KOPT-K1 (cell line): Measurements from ENCODE around the gene CLDN24.
"Not testable (repeated sequence)": the region's sequence is repeated elsewhere in the genome, so short reads cannot be mapped to it uniquely, and the experiment has no call there.

ENCODE experiments used
- H3K27ac ChIP-seq: fragments of 200-600 bp; sonication (generic); 2 replicates; pipeline ENCODE4 v1.5.1; 2016; ENCODE audit warnings: antibody characterized with exemption, mild to moderate bottlenecking, low read depth, low read length; ENCODE audit not compliant: poor library complexity, severe bottlenecking
- H3K36me3 ChIP-seq: fragments of 200-600 bp; sonication (generic); 2 replicates; pipeline ENCODE4 v1.5.1; 2017; ENCODE audit warnings: antibody characterized with exemption, mild to moderate bottlenecking, low read length, moderate library complexity; ENCODE audit not compliant: insufficient read depth
- H3K9me3 ChIP-seq: fragments of 200-600 bp; sonication (generic); 2 replicates; pipeline ENCODE4 v1.5.1; 2017; ENCODE audit warnings: antibody characterized with exemption, low read length, mild to moderate bottlenecking; ENCODE audit not compliant: insufficient read depth, poor library complexity, severe bottlenecking

Gene CLDN24

GRCh38 chr4:183333983-183334382 is 11.8 kb upstream of the CLDN24 start:
- Histone ChIP-seq H3K9me3 (no peaks in the 10 kb centered on the region), H3K36me3 (no peaks in the 10 kb centered on the region), H3K27ac (no peak overlapping the region)

- no peak overlapping the region for H3K27ac ChIP-seq
- H3K9me3 ChIP-seq: no peaks in the 10 kb centered on the region
- H3K36me3 ChIP-seq: no peaks in the 10 kb centered on the region
Measured at GRCh38 chr4:183333202-183333601, 11.0 kb upstream of the CLDN24 start.

GRCh38 chr4:183332447-183332846 is 10.2 kb upstream of the CLDN24 start:
- no peaks in the 10 kb centered on the region for H3K9me3 ChIP-seq
- no peak overlapping the region for H3K27ac ChIP-seq
- no peaks in the 10 kb centered on the region for H3K36me3 ChIP-seq

GRCh38 chr4:183330841-183331240 is 8.6 kb upstream of the CLDN24 start:
- H3K27ac ChIP-seq: no peak overlapping the region

GRCh38 chr4:183329954-183330742 is 7.9 kb upstream of the CLDN24 start:
- Histone ChIP-seq H3K27ac (no peak overlapping the region), H3K9me3 (peaks cover 10% of the 10 kb centered on the region), H3K36me3 (no peaks in the 10 kb centered on the region)

More at GRCh38 chr4:183330841-183331240, 8.6 kb upstream of the CLDN24 start:
- peaks cover 10% of the 10 kb centered on the region for H3K9me3 ChIP-seq
- H3K36me3 ChIP-seq: no peaks in the 10 kb centered on the region

GRCh38 chr4:183329244-183329643 is 7.0 kb upstream of the CLDN24 start:
- no peaks in the 10 kb centered on the region for H3K36me3 ChIP-seq
- H3K9me3 ChIP-seq: peaks cover 10% of the 10 kb centered on the region
- no peak overlapping the region for H3K27ac ChIP-seq

- Histone ChIP-seq H3K27ac (no peak overlapping the region), H3K36me3 (no peaks in the 10 kb centered on the region), H3K9me3 (peaks cover 10% of the 10 kb centered on the region)
Measured at GRCh38 chr4:183328832-183329231, 6.6 kb upstream of the CLDN24 start.

- Histone ChIP-seq H3K36me3 (no peaks in the 10 kb centered on the region), H3K9me3 (peaks cover 10% of the 10 kb centered on the region), H3K27ac (no peak overlapping the region)
Measured at GRCh38 chr4:183327827-183328226, 5.6 kb upstream of the CLDN24 start.

GRCh38 chr4:183326853-183327252 is 4.6 kb upstream of the CLDN24 start:
- Histone ChIP-seq H3K27ac (no peak overlapping the region), H3K9me3 (peaks cover 10% of the 10 kb centered on the region), H3K36me3 (no peaks in the 10 kb centered on the region)

- not testable (repeated sequence) for H3K9me3 ChIP-seq, H3K36me3 ChIP-seq, H3K27ac ChIP-seq
Measured at GRCh38 chr4:183326387-183326786, 4.2 kb upstream of the CLDN24 start.

GRCh38 chr4:183324619-183325018 is 2.4 kb upstream of the CLDN24 start:
- H3K9me3 ChIP-seq: peaks cover 10% of the 10 kb centered on the region
- no peak overlapping the region for H3K27ac ChIP-seq
- no peaks in the 10 kb centered on the region for H3K36me3 ChIP-seq

- not testable (repeated sequence) for H3K36me3 ChIP-seq, H3K27ac ChIP-seq, H3K9me3 ChIP-seq
Measured at GRCh38 chr4:183324056-183324455, 1.8 kb upstream of the CLDN24 start.

- Histone ChIP-seq H3K9me3 (peaks cover 10% of the 10 kb centered on the region), H3K36me3 (no peaks in the 10 kb centered on the region), H3K27ac (no peak overlapping the region)
Measured at GRCh38 chr4:183323295-183323694, 1.1 kb upstream of the CLDN24 start.

GRCh38 chr4:183321516-183321915 is 710 bp downstream of the CLDN24 start:
- Histone ChIP-seq H3K27ac (no peak overlapping the region), H3K9me3 (peaks cover 5% of the 10 kb centered on the region)

GRCh38 chr4:183321079-183321478 is 1.1 kb downstream of the CLDN24 start:
- peaks cover 1% of the 10 kb centered on the region for H3K9me3 ChIP-seq
- H3K36me3 ChIP-seq: no peaks in the 10 kb centered on the region
- no peak overlapping the region for H3K27ac ChIP-seq

More at GRCh38 chr4:183321516-183321915, 710 bp downstream of the CLDN24 start:
- H3K36me3 ChIP-seq: no peaks in the 10 kb centered on the region
